ENCODE measurements around the gene SEMA4D.

SEMA4D gene

DNA sequence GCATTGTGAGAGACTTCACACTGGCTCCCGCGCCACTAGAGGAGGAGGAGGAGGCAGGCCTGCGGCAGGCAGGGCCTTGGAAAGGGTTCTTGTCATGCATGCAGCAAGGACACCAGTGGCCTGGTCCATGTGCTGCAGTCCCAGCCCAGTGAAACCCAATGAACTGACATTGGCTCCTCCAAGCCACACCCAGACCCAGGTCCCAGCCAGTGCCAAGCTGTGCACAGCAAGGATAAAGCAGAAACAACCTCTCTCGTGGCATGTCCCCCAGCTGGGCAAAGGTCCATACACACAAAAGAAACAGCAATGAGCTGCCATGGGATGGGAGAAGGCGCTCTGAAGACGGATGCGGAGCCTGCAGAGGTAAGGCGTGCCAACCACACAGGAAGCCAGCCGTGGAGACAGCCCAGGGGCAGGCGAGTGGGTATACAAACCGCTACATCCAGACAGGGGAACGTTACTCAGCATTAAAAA lies 89.2 kb downstream of the SEMA4D start:
- no peak for DNase-seq

GRCh38 chr9:89407070-89407469 lies 90.8 kb downstream of the SEMA4D start:
- no peak for DNase-seq

DNA sequence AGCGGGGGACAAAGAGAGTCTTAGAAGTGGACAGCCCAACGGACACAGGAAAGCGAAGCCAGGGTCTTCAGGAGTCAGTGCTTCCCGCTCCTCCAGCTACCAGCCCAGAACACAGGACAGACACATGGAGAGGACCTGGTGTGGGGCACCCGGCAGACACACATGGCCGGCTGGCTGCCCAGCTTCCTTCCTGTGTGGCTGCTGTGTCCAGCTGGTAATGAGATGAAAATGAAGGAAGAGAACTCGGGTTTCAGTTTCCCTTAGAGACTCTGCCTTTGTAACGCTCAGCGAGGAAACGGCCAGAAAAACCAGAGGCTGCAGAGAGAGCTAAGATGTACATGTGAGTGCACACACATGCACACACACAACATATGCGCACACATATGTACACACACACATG lies 92.1 kb downstream of the SEMA4D start:
- DNase-seq, result peak; percentile 66

DNA sequence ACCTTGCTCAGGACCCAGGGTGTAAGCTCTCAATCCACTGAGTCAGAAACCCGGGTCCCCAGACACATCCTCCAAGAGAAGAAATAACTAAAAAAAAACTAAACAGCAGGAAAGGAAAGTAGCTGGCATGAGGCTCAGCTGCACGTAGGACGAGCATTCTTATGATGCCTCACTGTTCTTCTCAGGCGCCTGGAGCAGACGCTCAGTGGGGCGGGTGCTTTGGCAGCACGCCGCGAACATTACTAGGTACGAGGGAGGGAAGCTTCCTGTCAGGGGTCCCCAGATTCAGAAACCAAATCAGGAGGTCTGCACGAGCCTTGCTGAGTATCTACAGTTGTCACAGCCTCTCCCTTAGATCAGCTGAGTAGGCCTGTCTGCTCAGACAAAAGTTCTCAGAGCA lies 93.8 kb downstream of the SEMA4D start:
- no peak for DNase-seq

DNA sequence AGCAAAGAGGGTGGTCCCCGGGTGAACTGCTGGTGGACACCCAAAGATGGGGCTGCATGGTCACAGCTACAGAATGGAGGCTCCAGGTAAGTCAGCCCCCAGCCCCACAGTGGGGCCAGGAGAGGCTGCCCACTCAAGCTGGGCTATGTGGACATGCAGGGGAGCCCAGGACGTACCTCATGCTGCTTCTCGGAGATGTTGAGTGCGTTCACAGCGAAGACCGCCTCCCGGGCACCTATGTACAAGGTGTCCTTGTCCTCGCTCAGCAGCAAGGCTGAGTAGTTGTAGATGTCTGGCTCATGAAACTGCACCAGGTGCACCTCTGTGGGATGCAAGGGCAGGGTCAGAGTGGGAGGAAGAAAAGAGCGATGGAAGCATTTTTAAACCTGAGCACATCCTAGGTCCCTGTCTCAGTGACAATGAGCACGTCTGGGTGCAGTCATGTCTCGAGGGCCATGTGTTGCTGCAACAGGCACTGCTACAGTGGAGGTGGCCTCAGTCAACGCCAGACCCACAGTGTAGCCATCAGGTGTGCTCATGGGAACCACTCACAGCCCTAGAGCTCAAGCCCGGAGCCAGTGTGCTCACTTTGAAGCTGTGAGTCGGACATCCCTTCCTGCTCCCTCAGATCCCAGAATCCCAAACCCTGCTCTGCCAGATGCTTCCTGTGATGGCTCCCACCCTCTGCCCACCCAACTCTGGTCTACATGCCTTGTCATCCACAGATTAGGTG lies 95.1 kb downstream of the SEMA4D start:
- no peak for DNase-seq

DNA sequence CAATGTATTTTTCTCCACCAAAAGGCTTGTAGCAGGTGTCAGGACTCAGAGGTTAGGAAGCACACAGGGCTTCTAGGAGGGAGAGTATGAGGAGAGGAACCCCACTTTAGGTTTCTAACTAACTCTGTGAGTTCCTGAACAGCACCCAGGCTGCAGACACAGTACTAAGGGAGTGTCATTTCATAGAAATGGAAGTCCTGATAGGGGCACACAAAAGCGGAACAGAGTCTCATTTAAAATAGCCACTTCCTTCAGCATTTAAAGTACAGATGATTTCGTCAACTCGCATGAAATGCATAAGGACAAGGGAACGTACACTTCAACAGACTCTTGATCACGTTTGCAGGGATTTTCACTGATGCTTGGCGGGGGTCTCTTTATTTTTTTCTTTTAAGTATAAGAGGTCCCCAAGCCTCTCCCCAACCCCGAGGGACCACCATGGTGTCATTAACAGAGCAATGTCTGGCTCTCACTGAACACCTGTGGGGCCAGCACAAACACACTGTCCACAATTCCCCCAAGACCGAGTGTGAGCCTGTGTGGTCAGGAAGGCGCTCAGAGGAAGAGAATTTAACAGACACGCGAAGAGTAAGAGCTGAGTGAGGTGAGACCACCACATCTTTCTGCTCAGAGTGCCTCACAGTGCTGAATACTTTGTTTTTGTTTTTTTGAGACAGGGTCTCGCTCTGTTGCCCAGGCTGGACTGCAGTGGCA lies 97.4 kb downstream of the SEMA4D start:
- DNase-seq, result no peak

- DNase-seq, result no peak
Measured at GRCh38 chr9:89398621-89399020, 99.3 kb downstream of the SEMA4D start.

- DNase-seq, result no peak
Measured at GRCh38 chr9:89397471-89397870, 100.4 kb downstream of the SEMA4D start.

- DNase-seq, result no peak
Measured at GRCh38 chr9:89395931-89396710, 101.8 kb downstream of the SEMA4D start.

DNA sequence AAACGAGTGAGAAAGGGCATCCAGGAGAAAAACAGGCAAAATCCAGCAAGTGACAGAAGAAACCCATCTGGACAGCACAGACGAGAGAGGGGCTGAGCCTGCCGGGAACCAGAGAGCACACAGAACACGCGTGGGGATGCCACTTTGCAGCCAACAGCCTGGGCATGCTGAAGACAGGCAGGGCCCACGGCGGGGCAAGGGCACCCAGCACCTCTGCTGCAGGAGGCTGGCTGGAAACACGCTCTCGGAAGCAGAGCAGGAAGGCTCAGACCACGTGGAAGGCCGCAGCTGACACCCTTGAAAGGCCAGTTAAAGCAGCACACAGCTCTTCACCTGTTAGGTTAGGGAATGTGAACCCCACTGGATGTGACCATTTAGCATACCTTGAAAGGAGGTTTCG lies 103.5 kb downstream of the SEMA4D start:
- no peak for DNase-seq

- no peak for DNase-seq
Measured at GRCh38 chr9:89391585-89391984, 106.3 kb downstream of the SEMA4D start.

- DNase-seq, result no peak
Measured at GRCh38 chr9:89390578-89391116, 107.3 kb downstream of the SEMA4D start.

DNA sequence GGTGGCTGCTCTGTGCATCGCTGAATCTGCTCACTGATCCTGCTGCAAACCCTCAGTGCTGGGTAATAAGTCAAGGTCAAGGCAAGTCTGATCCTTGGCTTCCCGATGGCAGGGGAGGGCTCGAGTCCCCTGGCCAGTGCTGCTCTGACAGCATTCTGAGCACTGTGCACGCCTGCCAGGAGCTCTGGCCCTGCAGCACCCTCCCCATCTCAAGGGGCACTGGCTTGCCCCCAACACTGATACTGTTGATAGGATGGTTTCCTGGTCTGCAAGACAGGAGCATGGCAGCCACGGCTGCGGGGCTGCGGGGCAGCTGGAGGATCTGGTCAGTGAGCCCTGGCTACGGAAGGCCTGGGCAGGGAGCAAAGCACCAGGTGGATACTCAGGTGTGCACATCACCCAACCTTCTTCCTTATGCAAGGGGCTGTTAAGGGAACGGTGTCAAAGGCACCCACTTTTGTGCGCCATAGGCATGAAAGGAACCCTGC lies 107.8 kb downstream of the SEMA4D start:
- no peak for DNase-seq

- DNase-seq, result no peak
Measured at GRCh38 chr9:89388868-89389177, 109.1 kb downstream of the SEMA4D start.

- no peak for DNase-seq
Measured at GRCh38 chr9:89388084-89388867, 109.6 kb downstream of the SEMA4D start.

DNA sequence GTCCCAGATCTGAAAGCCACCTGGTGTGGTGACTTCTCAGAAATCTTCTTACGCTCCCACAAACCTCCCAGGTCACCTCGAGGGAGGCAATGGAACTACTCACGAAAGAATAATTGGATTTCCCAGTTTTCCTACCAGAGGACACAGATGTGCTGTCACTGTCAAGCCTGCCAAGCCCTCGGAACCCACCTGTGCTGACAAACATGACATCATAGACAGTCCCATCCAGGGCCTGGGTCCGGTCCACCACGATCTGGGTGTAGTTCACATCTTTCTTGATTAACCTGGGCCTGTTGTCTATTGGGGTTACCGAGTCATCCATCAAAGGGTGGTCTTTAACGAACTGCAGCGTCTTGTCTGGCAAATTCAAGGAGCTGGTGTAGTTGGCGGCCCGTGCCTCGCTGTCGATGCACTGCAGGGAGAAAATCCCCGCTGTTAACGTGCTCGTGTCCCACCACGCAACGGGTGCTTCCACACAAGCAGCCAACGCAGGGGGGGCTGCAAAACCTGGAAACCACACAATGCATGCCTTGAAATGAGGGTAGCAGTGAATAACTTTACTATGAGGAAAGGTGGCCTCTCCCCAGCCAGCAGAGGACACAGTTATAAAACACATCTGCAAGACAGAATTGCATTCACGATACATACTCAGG lies 110.6 kb downstream of the SEMA4D start:
- DNase-seq, result no peak

- DNase-seq, result no peak
Measured at GRCh38 chr9:89386797-89387196, 111.1 kb downstream of the SEMA4D start.

DNA sequence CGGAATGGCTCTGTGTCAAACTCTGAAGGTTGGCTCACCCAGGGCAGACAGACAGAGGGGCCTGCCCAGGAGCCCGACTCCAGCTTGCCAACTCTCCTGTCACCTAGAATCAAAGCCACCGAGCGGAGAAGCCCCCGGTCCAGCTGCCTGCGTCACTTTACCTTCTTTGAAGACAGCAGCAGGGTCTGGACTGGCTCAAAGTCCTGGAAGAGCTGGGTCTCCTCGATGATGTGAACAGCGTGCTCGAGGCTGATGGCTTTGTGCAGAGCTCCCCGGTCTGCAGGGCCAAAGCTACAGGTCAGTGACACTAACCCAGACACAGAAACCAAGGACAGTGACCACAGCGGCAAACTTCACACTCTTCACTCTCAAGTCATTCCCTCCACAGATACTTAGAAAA lies 111.7 kb downstream of the SEMA4D start:
- DNase-seq, result no peak

- DNase-seq, result no peak
Measured at GRCh38 chr9:89384783-89385182, 113.1 kb downstream of the SEMA4D start.

DNA sequence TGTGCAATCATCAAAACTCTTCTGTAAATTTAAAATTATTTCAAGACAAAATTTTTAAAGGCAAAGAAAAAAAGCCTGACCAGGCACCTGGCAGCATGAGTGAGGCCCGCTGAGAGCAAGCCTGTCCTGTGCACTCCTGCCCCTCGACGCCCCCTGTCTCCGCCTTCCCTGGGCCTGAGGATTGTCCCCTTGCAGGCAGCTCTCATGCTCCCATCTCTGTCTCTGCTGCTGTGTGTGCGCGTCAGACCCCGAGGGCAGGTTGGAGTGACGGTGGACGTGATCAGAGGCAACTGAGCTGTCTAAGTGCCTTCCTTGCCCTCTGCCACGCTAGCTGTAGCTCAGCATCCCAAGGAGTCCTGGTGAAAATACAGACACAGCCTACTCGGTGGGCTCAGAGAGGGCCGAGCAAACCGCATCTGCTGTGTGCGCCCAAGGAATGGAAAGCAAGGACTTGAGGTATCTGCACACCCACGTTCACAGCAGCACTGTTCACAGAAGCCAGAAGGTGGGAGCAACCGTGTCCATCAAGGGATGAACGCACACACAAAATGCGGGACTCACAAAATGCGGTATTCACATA lies 114.1 kb downstream of the SEMA4D start:
- no peak for DNase-seq

GRCh38 chr9:89383030-89383720 lies 114.7 kb downstream of the SEMA4D start:
- no peak for DNase-seq

Data from femur (tissue), 1 donor.